Esophagus squamous epithelium (tissue), 5 donors: ENCODE results near the gene UNC5C. TPM values are rescaled to one million over a fixed set of nuclear protein-coding genes. Genes with fewer than 3 reads are reported as not detected.

Source experiments
- DNase-seq: peaks from one replicate; lab custom pipeline; 2025; lab: John Stamatoyannopoulos, UW
- H3K27ac ChIP-seq, 4 donors: fragments of 200-600 bp; sonication (generic); one replicate each; pipeline ENCODE4 v1.5.1; 2016 to 2019; ENCODE audit warnings: mild to moderate bottlenecking in 1 of 4
- H3K27me3 ChIP-seq, 4 donors: fragments of 200-600 bp; sonication (generic); 1 replicate in 3 of 4; 2 replicates in 1 of 4; pipeline versions ENCODE4 v1.5.1 to v1.6.0; 2017 to 2021; ENCODE audit warnings: antibody characterized with exemption in 1 of 4
- H3K36me3 ChIP-seq, 3 donors: fragments of 200-600 bp; sonication (generic); one replicate each; pipeline ENCODE4 v1.5.1; 2016 to 2019
- H3K4me1 ChIP-seq, 3 donors: fragments of 200-600 bp; sonication (generic); one replicate each; pipeline ENCODE4 v1.5.1; 2017 to 2019
- H3K4me3 ChIP-seq, 4 donors: fragments of 200-600 bp; sonication (generic); 1 replicate in 3 of 4; 2 replicates in 1 of 4; pipeline ENCODE4 v1.5.1; 2016 to 2019; ENCODE audit warnings: mild to moderate bottlenecking in 2 of 4, moderate library complexity in 1 of 4
- H3K9me3 ChIP-seq, 3 donors: fragments of 200-600 bp; sonication (generic); one replicate each; pipeline ENCODE4 v1.5.1; 2016 to 2019
- CTCF ChIP-seq, 6 experiments: fragments of 450-650 bp in 4 of 6; fragments of 200-600 bp in 2 of 6; sonication (generic) in 2 of 6; IDR thresholded peaks; one replicate each; pipeline ENCODE4 v1.5.1; 2016 to 2019; ENCODE audit warnings: antibody characterized with exemption in 6 of 6, mild to moderate bottlenecking in 4 of 6, moderate library complexity in 4 of 6
- POLR2A ChIP-seq, 4 donors: fragments of 450-650 bp; IDR thresholded peaks; one replicate each; pipeline ENCODE4 v1.6.1; 2017; ENCODE audit warnings: antibody characterized with exemption in 4 of 4, mild to moderate bottlenecking in 4 of 4, moderate library complexity in 3 of 4
- WGBS, 2 donors: methylation state at CpG; one replicate each; pipeline ENCODE4 v1.1.5; 2018; 5-methylcytosine and 5-hydroxymethylcytosine counted together
- intact Hi-C: fragments of 100-400 bp; cut with DNase I; formaldehyde crosslinking; loops from one replicate; pipeline ENCODE4 v1.15.0; 2022
- total RNA-seq, 4 donors: library from RNA; depleted of rRNA; stranded (reverse); fragments of >200 nt; gene quantifications; one replicate each; pipeline ENCODE4 v1.1.0, GENCODE V29; 2016
- donor health status: DM: yes; HTN: yes; CAD: no.

The UNC5C gene
- total RNA-seq, 4 donors from 2014 or later, result 0.11 to 0.95 (median 0.36) TPM

DNA sequence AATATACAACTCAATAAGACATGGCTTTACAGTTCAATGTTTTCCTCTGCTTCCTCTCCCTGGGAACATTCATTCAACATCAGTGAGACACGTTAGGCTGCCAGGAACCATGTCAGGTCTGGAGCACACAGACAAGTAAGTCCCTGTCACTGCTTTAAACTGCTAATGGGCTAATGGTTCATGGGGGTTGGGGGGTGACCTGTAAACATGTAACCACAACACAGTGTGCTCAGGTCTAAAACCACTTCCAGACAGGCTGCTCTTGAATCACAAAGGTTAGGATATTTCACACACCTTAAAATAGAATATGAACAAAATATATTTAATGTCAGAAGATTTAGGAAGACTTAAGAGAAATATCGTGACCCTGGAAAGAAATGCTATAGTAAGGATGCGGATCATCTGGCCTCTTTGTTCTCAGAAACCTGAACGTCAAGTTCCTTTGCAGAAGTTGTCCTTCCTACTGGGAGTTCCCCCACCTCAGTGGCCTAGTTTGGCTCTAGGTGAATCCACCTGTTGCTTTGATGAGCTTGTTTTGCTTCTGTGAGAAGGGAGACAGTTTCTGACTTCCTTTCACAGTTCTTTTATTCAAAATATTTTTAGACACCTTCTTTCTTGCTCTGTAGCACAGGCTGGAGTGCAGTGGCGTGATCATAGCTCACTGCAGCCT lies 359.9 kb downstream of the UNC5C start:
- WGBS, 2 donors, result 27 to 51% methylated on average over 4 to 5 of the region's 5 CpGs
- no peak overlapping the region for H3K4me3 ChIP-seq
- intact Hi-C loops, result no loop called here
- H3K9me3 ChIP-seq, result no peaks in the 10 kb centered on the region
- TF ChIP-seq CTCF (IDR thresholded peaks at IDR 0.05), result no peak
- no peak for TF ChIP-seq POLR2A (IDR thresholded peaks at IDR 0.05)
- DNase-seq, result no peak
- H3K36me3 ChIP-seq, result no peaks in the 10 kb centered on the region
- H3K27ac ChIP-seq, result no peak overlapping the region
- H3K4me1 ChIP-seq, result no peaks in the 10 kb centered on the region
- no peaks in the 10 kb centered on the region for H3K27me3 ChIP-seq

GRCh38 chr4:95186666-95187065 lies 362.1 kb downstream of the UNC5C start:
- intact Hi-C loops, result no loop called here
- WGBS, 2 donors, result 78 to 84% methylated on average over 5 to 6 of the region's 8 CpGs
- Histone ChIP-seq H3K4me1 (no peaks in the 10 kb centered on the region), H3K36me3 (no peaks in the 10 kb centered on the region), H3K27me3 (no peaks in the 10 kb centered on the region), H3K4me3 (no peak overlapping the region), H3K9me3 (no peaks in the 10 kb centered on the region), H3K27ac (no peak overlapping the region)
- TF ChIP-seq CTCF (IDR thresholded peaks at IDR 0.05) (no peak), POLR2A (IDR thresholded peaks at IDR 0.05) (no peak)
- DNase-seq, result no peak

DNA sequence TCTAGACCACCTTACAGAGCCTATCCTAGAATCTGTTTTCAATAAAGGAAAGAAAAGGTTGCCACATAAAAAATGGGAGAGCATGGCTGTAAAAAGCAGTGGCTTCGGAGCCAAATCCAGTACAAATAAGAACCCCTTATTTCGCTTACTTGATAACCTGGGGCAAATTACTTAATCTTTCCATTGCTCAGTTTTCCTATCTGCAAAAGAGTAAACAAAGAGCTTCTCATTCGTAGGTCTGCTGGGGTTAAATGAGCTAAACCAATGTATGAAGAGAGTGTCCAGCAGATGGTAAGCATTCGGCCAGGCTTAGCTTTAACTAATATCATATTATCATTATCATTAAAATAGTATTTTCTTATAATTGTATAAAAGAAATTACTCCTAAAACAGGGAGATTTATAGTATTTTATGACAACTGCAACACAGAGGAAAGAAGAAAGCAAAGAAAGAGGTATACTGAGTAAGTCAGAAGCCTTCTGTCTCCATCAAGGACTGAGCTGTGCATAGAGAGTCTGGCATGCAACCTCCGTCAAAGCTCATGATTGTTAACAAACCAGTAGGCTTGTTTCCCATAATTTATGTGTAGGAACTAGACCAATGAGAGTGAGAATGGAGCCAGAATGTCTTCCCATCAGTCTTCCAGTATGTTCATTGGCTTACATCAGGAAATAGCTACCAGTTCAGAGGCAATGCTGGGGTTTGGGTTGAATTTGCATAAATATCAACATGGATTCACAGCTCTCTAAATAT lies 364.9 kb downstream of the UNC5C start:
- intact Hi-C loops, result no loop called here
- DNase-seq, result no peak
- Histone ChIP-seq H3K4me3 (no peak overlapping the region), H3K4me1 (no peaks in the 10 kb centered on the region), H3K9me3 (no peaks in the 10 kb centered on the region), H3K27me3 (peaks cover 0 to 10% (median 0%) of the 10 kb centered on the region in 4 donors), H3K36me3 (no peaks in the 10 kb centered on the region), H3K27ac (no peak overlapping the region)
- WGBS, 2 donors, result 45 to 54% methylated on average over 5 of the region's 5 CpGs
- TF ChIP-seq CTCF (IDR thresholded peaks at IDR 0.05), result no peak
- no peak for TF ChIP-seq POLR2A (IDR thresholded peaks at IDR 0.05)

GRCh38 chr4:95181996-95182306 lies 366.8 kb downstream of the UNC5C start:
- 41 to 50% methylated on average over 2 of the region's 2 CpGs for WGBS, 2 donors
- Histone ChIP-seq H3K27ac (no peak overlapping the region), H3K9me3 (no peaks in the 10 kb centered on the region), H3K27me3 (peaks cover 0 to 10% (median 0%) of the 10 kb centered on the region in 4 donors), H3K36me3 (no peaks in the 10 kb centered on the region), H3K4me1 (no peaks in the 10 kb centered on the region), H3K4me3 (no peak overlapping the region)
- intact Hi-C loops, result no loop called here
- TF ChIP-seq CTCF (IDR thresholded peaks at IDR 0.05) (no peak), POLR2A (IDR thresholded peaks at IDR 0.05) (no peak)
- DNase-seq, result no peak

- Histone ChIP-seq H3K4me1 (no peaks in the 10 kb centered on the region), H3K36me3 (no peaks in the 10 kb centered on the region), H3K4me3 (no peak overlapping the region), H3K9me3 (no peaks in the 10 kb centered on the region), H3K27ac (no peak overlapping the region), H3K27me3 (peaks cover 0 to 10% (median 0%) of the 10 kb centered on the region in 4 donors)
- DNase-seq, result no peak
- intact Hi-C loops, result no loop called here
- TF ChIP-seq POLR2A (IDR thresholded peaks at IDR 0.05) (no peak), CTCF (IDR thresholded peaks at IDR 0.05) (no peak)
- WGBS, 2 donors, result 51 to 68% methylated on average over 10 to 14 of the region's 18 CpGs
These were observed 367.4 kb downstream of the UNC5C start for GRCh38 chr4:95181243-95181995.
